SK-N-SH (cell line): Measurements from ENCODE around the gene GTPBP4. TPM values are rescaled to one million over a fixed set of nuclear protein-coding genes. Genes with fewer than 3 reads are reported as not detected.

Source experiments
- CTCF ChIA-PET: fragments of 300-600, 350-600 bp; formaldehyde crosslinking; extraction: SDS; loops from one replicate; lab custom pipeline; 2021; lab: Yijun Ruan, JAX
- POLR2A ChIA-PET: fragments of 350-600 bp; sonication (Branson Sonifier 250); formaldehyde crosslinking; extraction: SDS; loops from one replicate; lab custom pipeline; 2020; ENCODE audit warnings: antibody characterized with exemption, inconsistent platforms; lab: Yijun Ruan, JAX
- DNase-seq: peaks from one replicate; pipeline ENCODE4 v3.0.0; 2012
- H2AFZ ChIP-seq: fragments of 200-600 bp; sonication (generic); 2 replicates; pipeline ENCODE4 v1.8.1; 2016; ENCODE audit warnings: antibody characterized with exemption, mild to moderate bottlenecking, low read depth
- H3F3A ChIP-seq: fragments of 200-600 bp; sonication (generic); replicated peaks from 2 replicates; pipeline ENCODE3; 2016; ENCODE audit warnings: antibody characterized with exemption, mild to moderate bottlenecking; ENCODE audit not compliant: insufficient read depth
- H3K27ac ChIP-seq, 2 experiments: fragments of 200-500 bp in 1 of 2; fragments of 200-600 bp in 1 of 2; sonication (Bioruptor generic) in 1 of 2; sonication (generic), shearing (Covaris generic) in 1 of 2; 2 replicates each; pipeline versions ENCODE4 v1.5.1 to v1.6.1; 2014 to 2016; ENCODE audit warnings: low read depth in 2 of 2, inconsistent platforms in 1 of 2, low read length in 1 of 2, mild to moderate bottlenecking in 1 of 2, mixed read lengths in 1 of 2
- H3K27me3 ChIP-seq: fragments of 200-600 bp; sonication (generic), shearing (Covaris generic); 2 replicates; pipeline ENCODE4 v1.6.1; 2016; ENCODE audit warnings: mixed run types; ENCODE audit not compliant: insufficient read depth
- H3K36me3 ChIP-seq, 2 experiments: fragments of 200-500 bp in 1 of 2; fragments of 200-600 bp in 1 of 2; sonication (Bioruptor generic) in 1 of 2; sonication (generic) in 1 of 2; replicated peaks in 1 of 2; 2 replicates each; pipeline versions ENCODE3 to v1.5.1; 2014 to 2016; ENCODE audit warnings: low read length in 1 of 2, mild to moderate bottlenecking in 1 of 2; ENCODE audit not compliant: insufficient read depth in 2 of 2, control insufficient read depth in 1 of 2
- H3K4me1 ChIP-seq, 2 experiments: fragments of 200-500 bp in 1 of 2; fragments of 200-600 bp in 1 of 2; sonication (Bioruptor generic) in 1 of 2; sonication (generic), shearing (Covaris generic) in 1 of 2; 2 replicates each; pipeline versions ENCODE4 v1.5.1 to v1.6.1; 2014 to 2016; ENCODE audit warnings: low read depth in 1 of 2, low read length in 1 of 2, mixed run types in 1 of 2; ENCODE audit not compliant: insufficient read depth in 2 of 2, control insufficient read depth in 1 of 2
- H3K4me2 ChIP-seq: fragments of 200-600 bp; sonication (generic), shearing (Covaris generic); 2 replicates; pipeline ENCODE4 v1.6.1; 2017; ENCODE audit warnings: mixed run types
- H3K4me3 ChIP-seq, 2 experiments: fragments of 200-500 bp in 1 of 2; fragments of 200-600 bp in 1 of 2; sonication (Bioruptor generic) in 1 of 2; sonication (generic), shearing (Covaris generic) in 1 of 2; 2 replicates each; pipeline versions ENCODE4 v1.5.1 to v1.8.1; 2014 to 2016; ENCODE audit warnings: low read depth in 2 of 2, inconsistent platforms in 1 of 2, low read length in 1 of 2, mild to moderate bottlenecking in 1 of 2, mixed read lengths in 1 of 2, moderate library complexity in 1 of 2
- H3K79me2 ChIP-seq: fragments of 200-600 bp; sonication (generic); 2 replicates; pipeline ENCODE4 v1.8.1; 2017; ENCODE audit warnings: mild to moderate bottlenecking; ENCODE audit not compliant: insufficient read depth
- H3K9ac ChIP-seq: fragments of 200-600 bp; sonication (generic); 2 replicates; pipeline ENCODE4 v1.6.1; 2017; ENCODE audit warnings: mixed run types
- H3K9me2 ChIP-seq: fragments of 200-600 bp; sonication (generic); 2 replicates; pipeline ENCODE4 v1.6.1; 2017; ENCODE audit warnings: mixed run types
- H3K9me3 ChIP-seq: fragments of 200-600 bp; sonication (generic); 2 replicates; pipeline ENCODE4 v1.6.1; 2017; ENCODE audit warnings: mixed run types, mild to moderate bottlenecking, moderate library complexity
- H4K20me1 ChIP-seq: fragments of 200-600 bp; sonication (generic); 2 replicates; pipeline ENCODE4 v1.6.1; 2017; ENCODE audit warnings: mild to moderate bottlenecking, mixed run types; ENCODE audit not compliant: insufficient read depth
- CTCF ChIP-seq: fragments of 200-600 bp; sonication (generic); IDR thresholded peaks from 2 replicates; pipeline ENCODE4 v1.6.1; 2017; ENCODE audit warnings: antibody characterized with exemption, mild to moderate bottlenecking, moderate library complexity
- FOSL2 ChIP-seq: IDR thresholded peaks from 2 replicates; pipeline ENCODE4 v1.4.0; 2012; ENCODE audit warnings: low read depth, mild to moderate bottlenecking, moderate library complexity, borderline replicate concordance
- FOXM1 ChIP-seq: IDR thresholded peaks from 2 replicates; pipeline ENCODE4 v1.4.0; 2012; ENCODE audit warnings: low read depth, mild to moderate bottlenecking
- GATA2 ChIP-seq: sonication (generic); formaldehyde crosslinking; IDR thresholded peaks from 2 replicates; pipeline ENCODE4 v1.5.0; 2020; ENCODE audit warnings: mild to moderate bottlenecking, missing genetic modification reagents
- MXI1 ChIP-seq: IDR thresholded peaks from 2 replicates; pipeline ENCODE4 v1.6.1; 2012; ENCODE audit warnings: mild to moderate bottlenecking, low read depth, low read length, improper control_type of control experiment
- PBX3 ChIP-seq: IDR thresholded peaks from 2 replicates; pipeline ENCODE4; 2012
- RXRA ChIP-seq: IDR thresholded peaks from 2 replicates; pipeline ENCODE4 v1.4.0; 2012; ENCODE audit warnings: low read depth, mild to moderate bottlenecking, borderline replicate concordance
- SIN3A ChIP-seq: IDR thresholded peaks from 2 replicates; pipeline ENCODE4 v1.6.1; 2012; ENCODE audit warnings: low read depth, mild to moderate bottlenecking, low read length, moderate library complexity, borderline replicate concordance
- SMC3 ChIP-seq: IDR thresholded peaks from 2 replicates; pipeline ENCODE4 v1.6.1; 2012; ENCODE audit warnings: low read depth, low read length, improper control_type of control experiment
- TAF1 ChIP-seq: IDR thresholded peaks from 2 replicates; pipeline ENCODE4 v1.6.1; 2012; ENCODE audit warnings: low read depth, mild to moderate bottlenecking, low read length, moderate library complexity, borderline replicate concordance
- TCF12 ChIP-seq: IDR thresholded peaks from 2 replicates; pipeline ENCODE4 v1.4.0; 2012
- TEAD4 ChIP-seq: IDR thresholded peaks from 2 replicates; pipeline ENCODE4 v1.4.0; 2012; ENCODE audit warnings: mild to moderate bottlenecking, borderline replicate concordance; ENCODE audit not compliant: insufficient read depth
- WGBS: methylation state at CpG from one replicate; pipeline ENCODE4 v1.1.6; 2017; ENCODE audit warnings: low lambda C conversion rate; 5-methylcytosine and 5-hydroxymethylcytosine counted together
- polyA plus RNA-seq, 3 experiments: library from polyadenylated mRNA; depleted of rRNA; stranded (reverse); fragments of >200 nt; gene quantifications; 2 replicates each; pipeline ENCODE4 v1.2.3, GENCODE V29; 2012
- TF ChIP-seq, protein P1 (sequence below): IDR thresholded peaks from 2 replicates; pipeline ENCODE4 v1.6.1; 2012; ENCODE audit warnings: mild to moderate bottlenecking, low read depth, low read length, moderate library complexity
- TF ChIP-seq, protein P2 (sequence below): fragments of 150-350 bp; IDR thresholded peaks from 2 replicates; pipeline ENCODE4 v1.6.1; 2017; ENCODE audit warnings: antibody characterized with exemption, low read length, low read depth, borderline replicate concordance

Gene GTPBP4
- polyA plus RNA-seq, 1 of the 3 experiments (the other 2 are of a cell fraction) = 36.6 TPM

GRCh38 chr10:1011696-1012095 lies 23.5 kb downstream of the GTPBP4 start:
- no peaks in the 10 kb centered on the region for H4K20me1 ChIP-seq
- peaks cover 15% of the 10 kb centered on the region for H3K79me2 ChIP-seq
- no peak overlapping the region for H3K4me3 ChIP-seq
- no peak for TF ChIP-seq SIN3A
- TF ChIP-seq GATA2 (CRISPR knock-in tag) = no peak
- no peak for TF ChIP-seq MXI1
- TF ChIP-seq RXRA = no peak
- no peak for TF ChIP-seq TAF1
- TF ChIP-seq TEAD4 = no peak
- no peak for TF ChIP-seq PBX3
- TF ChIP-seq FOXM1 = no peak
- TF ChIP-seq SMC3 = no peak
- H3K27me3 ChIP-seq = no peaks in the 10 kb centered on the region
- peak overlapping the region in 1 of 2 experiments; percentile 37; a peak in 1 of 4 replicates for H3K27ac ChIP-seq
- no peaks in the 10 kb centered on the region for H3K9me3 ChIP-seq
- H3K4me2 ChIP-seq = no peak overlapping the region
- no peak overlapping the region for H3K9ac ChIP-seq
- H2AFZ ChIP-seq = no peak overlapping the region
- whole genome bisulfite sequencing = 93% methylated on average over 16 of the region's 16 CpGs
- no peak for DNase-seq
- CTCF ChIA-PET = no interaction called here
- H3K4me1 ChIP-seq = peaks cover 0 to 15% of the 10 kb centered on the region in 2 experiments; a peak in 1 of 4 replicates
- POLR2A ChIA-PET = no interaction called here
- peaks cover 62 to 84% of the 10 kb centered on the region in 2 experiments for H3K36me3 ChIP-seq
- no peaks in the 10 kb centered on the region for H3K9me2 ChIP-seq
- peaks cover 3% of the 10 kb centered on the region for H3F3A ChIP-seq

DNA sequence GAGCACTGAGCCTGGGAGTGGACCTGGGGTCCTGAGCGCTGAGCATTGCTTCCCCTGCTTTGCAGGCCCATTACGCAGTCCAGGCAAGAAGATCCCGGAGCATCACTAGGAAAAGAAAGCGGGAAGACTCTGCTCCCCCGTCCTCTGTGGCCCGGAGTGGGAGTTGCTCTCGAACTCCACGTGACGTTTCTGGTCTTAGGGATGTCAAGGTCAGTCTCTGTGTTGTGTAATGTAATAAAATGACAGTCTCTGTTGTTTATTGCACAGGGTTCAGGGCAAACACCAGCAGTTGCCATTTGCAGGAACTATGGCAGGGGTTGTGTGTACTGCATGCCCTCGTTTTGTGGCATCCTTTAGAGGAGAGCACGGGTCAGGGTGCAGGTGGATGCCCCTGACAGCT lies 27.5 kb downstream of the GTPBP4 start:
- Histone ChIP-seq H3K4me1 (no peaks in the 10 kb centered on the region; a peak in 1 of 4 replicates), H3K9me3 (no peaks in the 10 kb centered on the region), H3F3A (peaks cover 10% of the 10 kb centered on the region), H2AFZ (no peak overlapping the region), H3K9me2 (no peaks in the 10 kb centered on the region), H3K27me3 (no peaks in the 10 kb centered on the region), H3K27ac (no peak overlapping the region), H3K36me3 (peaks cover 53 to 74% of the 10 kb centered on the region in 2 experiments), H3K9ac (no peak overlapping the region), H3K4me3 (no peak overlapping the region), H4K20me1 (no peaks in the 10 kb centered on the region), H3K79me2 (no peaks in the 10 kb centered on the region), H3K4me2 (no peak overlapping the region)
- no peak for DNase-seq
- WGBS = 95% methylated on average over 8 of the region's 11 CpGs
- ChIA-PET POLR2A (no interaction called here), CTCF (no interaction called here)
- TF ChIP-seq MXI1 (no peak), RXRA (no peak), FOSL2 (no peak), TCF12 (no peak), CTCF (no peak)
- TF ChIP-seq, protein P1, sequence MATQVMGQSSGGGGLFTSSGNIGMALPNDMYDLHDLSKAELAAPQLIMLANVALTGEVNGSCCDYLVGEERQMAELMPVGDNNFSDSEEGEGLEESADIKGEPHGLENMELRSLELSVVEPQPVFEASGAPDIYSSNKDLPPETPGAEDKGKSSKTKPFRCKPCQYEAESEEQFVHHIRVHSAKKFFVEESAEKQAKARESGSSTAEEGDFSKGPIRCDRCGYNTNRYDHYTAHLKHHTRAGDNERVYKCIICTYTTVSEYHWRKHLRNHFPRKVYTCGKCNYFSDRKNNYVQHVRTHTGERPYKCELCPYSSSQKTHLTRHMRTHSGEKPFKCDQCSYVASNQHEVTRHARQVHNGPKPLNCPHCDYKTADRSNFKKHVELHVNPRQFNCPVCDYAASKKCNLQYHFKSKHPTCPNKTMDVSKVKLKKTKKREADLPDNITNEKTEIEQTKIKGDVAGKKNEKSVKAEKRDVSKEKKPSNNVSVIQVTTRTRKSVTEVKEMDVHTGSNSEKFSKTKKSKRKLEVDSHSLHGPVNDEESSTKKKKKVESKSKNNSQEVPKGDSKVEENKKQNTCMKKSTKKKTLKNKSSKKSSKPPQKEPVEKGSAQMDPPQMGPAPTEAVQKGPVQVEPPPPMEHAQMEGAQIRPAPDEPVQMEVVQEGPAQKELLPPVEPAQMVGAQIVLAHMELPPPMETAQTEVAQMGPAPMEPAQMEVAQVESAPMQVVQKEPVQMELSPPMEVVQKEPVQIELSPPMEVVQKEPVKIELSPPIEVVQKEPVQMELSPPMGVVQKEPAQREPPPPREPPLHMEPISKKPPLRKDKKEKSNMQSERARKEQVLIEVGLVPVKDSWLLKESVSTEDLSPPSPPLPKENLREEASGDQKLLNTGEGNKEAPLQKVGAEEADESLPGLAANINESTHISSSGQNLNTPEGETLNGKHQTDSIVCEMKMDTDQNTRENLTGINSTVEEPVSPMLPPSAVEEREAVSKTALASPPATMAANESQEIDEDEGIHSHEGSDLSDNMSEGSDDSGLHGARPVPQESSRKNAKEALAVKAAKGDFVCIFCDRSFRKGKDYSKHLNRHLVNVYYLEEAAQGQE = no peak
- TF ChIP-seq, protein P2, sequence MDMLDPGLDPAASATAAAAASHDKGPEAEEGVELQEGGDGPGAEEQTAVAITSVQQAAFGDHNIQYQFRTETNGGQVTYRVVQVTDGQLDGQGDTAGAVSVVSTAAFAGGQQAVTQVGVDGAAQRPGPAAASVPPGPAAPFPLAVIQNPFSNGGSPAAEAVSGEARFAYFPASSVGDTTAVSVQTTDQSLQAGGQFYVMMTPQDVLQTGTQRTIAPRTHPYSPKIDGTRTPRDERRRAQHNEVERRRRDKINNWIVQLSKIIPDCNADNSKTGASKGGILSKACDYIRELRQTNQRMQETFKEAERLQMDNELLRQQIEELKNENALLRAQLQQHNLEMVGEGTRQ = no peak
